NCI-H510A treated with DMSO at 0.1 percent for 48 hours (cell line): ENCODE measurements around the gene EFL1.
"Not testable (repeated sequence)": the region's sequence is repeated elsewhere in the genome, so short reads cannot be mapped to it uniquely, and the experiment has no call there.

ENCODE experiments used
- DNase-seq: peaks from one replicate; lab custom pipeline; 2025; lab: John Stamatoyannopoulos, UW

EFL1 gene

DNA sequence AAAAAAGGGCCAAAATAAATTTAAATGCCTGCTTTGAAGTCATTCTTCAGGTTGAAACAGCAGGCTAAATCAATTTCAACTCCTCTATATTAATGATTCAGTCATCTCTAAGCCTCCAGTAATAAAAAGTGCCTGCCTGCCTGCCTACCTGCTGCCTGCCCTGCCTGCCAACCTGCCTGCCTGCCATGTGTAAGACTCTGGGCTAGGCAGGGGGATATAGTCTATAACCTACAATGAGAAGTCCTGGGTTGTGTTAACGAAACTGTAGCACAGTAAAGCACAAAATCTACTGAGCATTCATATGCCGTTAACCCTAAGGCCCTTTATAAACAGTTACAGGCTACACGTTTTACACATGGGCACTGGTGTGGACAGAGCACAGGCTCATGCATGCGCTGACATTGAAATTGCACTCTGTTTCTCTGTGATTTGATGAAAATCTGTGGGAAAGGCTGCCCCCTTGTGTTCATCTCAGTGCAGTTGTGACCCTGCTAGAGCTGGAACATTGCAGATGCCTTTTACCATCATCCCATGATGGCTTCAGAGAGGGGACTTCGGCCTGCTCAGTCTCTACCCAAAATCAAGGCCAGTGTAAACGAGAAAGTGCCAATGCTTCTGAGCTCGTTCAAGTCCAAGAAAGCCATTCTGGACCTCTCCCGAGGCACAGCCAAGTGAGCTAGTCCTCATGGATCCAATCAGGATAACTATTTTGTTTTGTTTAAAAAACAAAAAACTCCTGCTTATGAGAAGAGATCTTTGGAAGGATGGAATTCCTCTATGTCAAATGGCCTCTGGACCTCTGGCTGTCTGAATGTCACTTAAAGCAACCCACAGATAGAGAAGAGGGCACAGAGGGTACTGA, 64.6 kb downstream of the EFL1 start:
- peak; percentile 66 for DNase-seq

DNA sequence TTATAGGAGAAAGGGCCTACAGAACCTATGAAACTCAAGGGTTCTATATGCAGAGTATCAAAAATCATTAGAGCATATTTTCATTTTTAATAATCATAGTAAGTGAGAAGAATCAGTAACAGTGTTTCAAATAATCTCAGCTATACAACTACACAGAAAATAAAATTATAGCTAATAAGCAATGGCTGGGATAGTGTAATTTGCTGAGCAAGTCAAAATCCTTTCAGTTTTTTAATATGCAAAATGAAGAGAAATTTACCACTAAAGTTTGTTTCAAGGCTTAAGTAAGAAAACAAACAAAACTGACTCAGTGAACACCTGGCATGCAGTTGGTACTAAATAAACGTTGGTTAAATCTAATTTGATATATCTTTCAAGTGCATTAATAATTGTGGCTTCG, 66.2 kb downstream of the EFL1 start:
- no peak for DNase-seq

DNA sequence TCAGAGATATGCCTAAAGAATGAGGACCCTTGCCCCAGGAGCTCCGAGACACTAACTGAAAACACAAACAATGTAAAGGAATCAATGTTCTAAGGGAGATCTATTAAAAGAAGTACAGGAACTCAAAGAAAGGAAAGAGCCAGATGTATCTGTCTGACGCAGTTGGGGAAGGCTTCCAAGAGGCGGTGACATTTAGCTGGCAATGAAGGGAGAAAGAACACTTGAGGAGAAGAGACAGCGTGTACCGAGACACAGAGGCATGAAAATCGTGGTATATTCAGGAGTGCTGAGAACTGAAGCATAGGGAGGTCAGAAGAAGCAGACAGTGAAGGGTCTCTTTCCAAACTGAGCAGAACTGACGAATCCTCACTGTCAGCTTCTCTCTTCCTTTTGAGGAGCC, 66.7 kb downstream of the EFL1 start:
- not testable (repeated sequence) for DNase-seq

DNA sequence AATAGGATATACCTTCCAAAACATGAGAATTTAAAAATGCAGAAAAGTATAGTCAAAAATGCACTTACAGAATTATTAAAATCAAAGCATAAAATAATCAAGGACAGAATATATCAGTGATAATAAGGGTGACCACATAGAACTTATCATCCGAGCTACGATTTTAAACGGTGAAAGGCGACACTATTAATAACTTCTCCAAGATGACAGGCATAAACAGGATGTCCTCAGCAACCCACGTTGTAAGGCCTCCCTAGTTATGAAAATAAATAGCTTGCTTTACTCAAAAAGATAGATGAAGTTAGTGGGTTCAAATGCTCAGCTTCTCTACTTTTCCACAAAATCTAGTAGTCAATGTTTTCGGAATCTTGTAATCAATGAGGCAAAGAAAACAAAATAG, 68.0 kb downstream of the EFL1 start:
- not testable (repeated sequence) for DNase-seq

DNA sequence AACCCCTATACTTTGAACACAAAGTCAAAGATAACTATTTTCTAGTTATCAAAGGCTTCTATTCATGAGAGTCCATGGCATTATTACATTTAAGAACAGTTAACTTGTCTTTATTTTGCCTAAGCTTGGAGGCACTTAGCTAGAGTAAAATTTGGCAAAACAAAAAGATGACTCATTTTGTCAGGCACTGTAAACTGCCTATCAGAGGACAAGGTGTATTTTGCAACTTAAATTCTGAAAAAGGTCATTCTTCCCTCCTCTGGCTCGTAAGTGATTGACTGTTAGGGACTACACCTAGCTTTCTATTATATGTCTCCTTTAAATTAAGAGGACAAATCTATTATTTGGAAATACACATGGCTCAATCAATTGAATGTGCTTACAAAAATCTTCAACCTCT, 69.1 kb downstream of the EFL1 start:
- not testable (repeated sequence) for DNase-seq

DNA sequence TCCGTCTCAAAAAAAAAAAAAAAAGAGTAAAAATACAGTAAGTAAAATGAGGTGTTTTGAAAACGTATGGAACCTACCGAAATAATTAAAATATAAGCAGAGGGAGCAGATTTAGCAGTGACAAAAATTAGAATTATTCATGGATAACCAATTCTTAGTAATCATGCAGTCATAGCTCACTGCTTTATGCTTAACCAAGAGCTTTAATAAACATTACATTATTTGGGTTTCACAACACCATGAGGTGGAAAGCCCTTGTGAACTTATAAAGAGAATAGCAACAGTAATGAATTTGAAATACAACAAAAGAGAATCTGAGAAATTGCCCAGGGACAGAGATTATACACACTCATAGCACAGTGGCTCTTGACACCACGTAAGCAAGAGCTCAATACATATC, 70.1 kb downstream of the EFL1 start:
- DNase-seq: not testable (repeated sequence)

DNA sequence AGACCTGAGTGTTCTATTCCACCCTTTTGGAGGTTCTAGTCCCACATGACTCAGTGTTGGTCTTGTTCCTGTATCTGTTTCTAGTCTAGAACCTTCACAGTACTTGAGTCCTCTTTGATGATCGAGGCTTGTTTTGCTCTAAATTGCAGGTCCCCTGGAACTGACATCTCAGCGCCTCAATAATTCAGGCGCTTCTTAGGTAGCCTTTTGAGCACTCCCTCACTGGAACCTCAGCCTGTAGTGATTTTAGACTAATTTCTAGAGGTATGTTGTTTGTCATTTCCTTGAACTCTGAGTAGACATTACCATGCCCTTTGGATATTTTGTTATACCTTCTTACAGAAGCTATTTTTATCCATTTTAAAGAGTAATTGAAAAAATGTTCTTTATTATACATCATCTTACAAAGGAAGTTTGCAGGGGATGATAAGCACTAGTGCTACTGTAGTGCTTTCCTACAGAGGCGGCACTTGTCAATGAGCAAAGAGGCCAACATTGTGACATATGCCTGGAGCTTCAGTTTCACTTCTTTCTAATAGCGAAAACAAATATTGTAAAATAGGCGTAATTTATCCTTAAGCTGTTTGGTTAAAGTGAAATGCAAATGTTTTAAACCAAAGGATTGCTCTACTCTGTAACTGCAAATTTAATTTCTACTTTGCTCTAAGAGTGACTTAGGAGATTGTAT, 75.7 kb downstream of the EFL1 start:
- DNase-seq: no peak

DNA sequence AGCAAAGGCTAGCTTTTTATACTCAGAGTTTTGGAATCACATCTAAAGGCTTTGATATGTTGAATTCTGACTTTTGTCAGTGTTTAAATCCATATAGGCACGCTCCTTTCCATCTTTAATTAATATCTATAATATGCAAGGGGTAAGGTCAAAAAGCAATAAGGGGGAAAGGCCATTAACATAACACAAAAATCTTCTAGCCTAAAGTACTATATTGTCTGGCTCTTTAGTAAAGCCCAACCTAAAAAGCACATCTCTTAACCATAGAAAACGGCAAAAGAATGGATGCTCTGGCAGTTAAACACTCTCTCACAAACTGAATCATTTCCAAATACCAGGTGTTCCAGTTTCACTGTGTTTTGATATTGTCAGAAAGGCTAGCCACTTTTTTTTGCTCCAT, 76.4 kb downstream of the EFL1 start:
- no peak for DNase-seq

DNA sequence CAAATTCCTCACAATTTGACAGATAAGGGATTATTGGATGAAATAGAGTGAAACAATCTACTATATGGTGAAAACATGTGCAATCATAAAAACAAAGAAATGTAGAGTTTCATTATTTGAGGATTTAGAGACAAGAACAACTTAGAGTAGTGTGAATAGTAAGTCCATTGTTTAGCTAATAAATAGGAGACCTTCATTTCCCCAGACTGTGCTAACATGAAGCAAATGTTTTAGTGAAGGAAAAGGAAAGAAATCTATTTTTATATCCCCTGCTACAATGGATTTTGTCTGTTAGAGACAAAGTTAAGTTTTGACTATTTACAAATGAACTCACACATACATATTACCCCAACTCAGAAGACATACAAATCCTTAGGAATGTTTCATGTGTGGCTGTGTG, 77.8 kb downstream of the EFL1 start:
- no peak for DNase-seq

DNA sequence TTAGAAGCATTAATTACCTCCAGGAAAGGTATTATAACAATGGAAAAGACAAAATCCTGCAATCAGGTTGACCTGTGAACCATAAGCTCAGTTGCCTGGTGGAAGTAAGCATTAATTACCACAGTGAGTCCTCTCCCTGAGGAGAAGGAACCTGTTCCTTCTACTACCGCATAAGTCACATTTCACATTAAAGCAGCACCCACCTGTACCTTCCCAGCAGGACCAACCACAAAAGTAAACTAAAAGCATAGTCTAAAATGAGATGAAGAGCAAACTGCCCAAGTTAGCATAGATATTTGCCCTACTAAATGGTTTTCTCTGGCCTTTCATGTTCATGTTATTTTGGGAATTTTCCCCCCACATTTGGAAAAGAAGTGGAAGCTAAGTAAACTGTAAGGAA, 78.2 kb downstream of the EFL1 start:
- no peak for DNase-seq

DNA sequence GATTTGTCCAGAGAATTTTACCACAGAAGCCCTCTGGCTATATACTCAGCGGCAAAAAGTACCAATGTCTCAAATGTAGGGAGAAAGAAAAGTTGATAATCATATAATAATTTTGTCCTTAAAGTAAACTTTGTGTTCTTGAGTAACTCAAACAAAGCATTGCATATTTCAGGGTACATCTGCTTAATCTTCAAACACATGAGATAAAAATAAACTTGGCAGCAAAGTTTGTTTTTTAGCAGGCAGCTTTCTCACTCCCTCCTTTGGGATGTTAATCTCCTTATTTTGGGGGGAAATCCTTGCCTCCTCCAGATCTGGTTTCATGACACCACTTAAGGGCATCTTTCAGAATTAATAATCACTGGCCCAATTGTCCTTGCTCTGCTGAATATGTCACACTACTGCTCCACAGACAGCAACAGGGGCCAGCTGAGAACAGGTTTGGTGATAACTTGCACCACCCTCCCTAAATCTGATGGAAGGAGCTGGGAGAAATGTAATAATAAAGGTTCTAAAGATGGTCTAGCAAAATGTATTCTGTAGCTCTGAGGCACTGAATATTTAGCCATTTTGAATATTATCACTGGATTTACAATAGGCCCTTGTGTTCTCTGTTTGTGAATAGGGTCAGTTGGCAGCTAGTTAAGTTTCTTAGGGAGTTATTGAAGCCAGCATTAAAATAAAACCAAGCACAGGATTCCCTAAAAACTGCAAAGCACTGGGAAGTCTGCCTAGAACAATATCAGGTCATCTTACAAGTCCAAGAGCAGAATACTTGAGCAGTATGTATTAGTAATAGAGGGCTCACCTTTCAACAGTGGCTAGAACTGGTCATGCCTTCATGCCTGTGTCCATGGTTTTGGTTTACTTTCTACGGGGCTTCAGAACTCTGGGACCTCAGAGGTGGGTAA, 79.2 kb downstream of the EFL1 start:
- DNase-seq: no peak

DNA sequence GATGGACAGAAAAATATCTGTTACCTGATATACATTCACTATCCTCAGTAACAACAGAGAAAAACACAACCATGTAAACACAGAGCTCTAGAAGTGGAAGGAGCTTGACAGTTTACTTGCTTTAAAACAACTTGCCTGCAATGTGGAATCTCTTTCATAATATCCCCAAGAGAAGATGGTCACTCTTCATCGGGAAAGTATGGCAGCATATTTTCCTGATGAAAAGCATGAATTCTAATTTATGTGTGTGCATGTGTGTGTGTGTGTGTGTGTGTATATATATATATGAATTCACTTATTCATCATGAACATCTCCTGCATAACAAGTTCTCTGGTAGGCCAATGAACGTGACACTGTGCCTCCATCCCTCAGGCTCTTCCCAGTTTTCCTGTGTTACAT, 81.2 kb downstream of the EFL1 start:
- no peak for DNase-seq

DNA sequence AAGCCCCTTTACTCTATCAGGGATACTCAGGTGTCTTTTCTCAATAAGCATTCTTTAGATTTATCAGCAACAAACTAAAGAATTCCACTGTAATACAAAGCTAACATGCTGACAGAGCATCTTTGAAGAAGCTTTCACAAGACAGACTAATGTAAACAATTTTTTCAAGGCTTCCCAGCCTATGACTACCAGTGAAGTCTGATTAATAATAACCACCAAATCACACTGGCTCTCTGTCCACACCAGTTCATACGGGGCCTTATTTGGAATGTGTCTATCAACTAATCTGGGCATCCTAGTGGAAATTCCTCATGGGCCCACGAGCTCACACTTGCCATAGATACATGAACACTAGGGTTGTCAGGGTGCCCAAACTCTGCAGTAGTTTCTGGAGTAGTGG, 84.5 kb downstream of the EFL1 start:
- DNase-seq: no peak

DNA sequence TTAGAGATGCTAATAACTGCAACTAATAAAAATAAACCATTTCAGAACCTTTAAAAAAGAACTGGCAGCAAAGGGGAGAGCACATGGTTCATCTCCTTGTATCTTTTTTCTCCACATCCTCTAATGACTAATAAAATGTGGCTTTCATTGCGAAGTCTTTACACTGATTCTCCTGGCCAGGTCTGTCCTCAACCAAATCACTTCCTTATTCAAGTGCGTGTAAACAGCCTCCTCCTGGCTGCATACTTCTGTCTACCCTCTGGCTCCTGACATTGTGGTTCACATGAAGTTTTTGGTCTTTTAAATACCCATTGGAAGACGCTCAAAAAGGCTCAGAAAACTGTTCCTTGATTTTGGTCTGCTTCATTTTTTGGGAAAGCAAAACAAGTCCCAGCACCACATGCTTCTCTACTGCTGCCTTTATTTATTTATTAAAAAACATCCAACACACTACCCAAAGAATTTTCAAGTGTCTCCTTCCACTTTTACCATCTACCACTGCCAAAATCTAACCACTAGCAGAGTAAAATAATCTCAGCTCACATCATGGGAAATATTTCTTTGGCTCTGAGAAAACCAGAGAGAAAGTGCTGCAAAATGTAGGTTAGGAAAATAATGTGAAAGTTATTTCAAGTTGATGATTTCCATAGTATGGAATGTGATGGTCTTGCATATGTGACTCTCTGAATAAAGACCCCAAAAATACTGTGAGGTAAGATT, 85.1 kb downstream of the EFL1 start:
- DNase-seq: no peak

DNA sequence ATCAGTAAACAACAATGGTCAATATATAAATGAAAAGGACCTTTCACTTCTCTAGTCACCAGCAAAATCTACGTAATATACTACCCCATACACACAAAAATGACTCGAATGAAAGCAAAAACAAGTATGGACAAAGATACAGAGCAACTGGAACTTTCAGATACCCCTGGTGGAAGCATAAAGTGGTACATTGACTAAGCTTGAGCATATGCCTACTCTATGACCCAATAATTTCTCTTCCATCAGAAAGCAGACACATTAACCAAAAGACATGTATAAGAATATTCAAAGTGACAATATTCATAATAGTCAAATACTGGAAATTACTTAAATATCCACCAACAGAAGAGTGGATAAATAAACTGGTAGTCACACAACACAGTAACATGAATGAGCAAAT, 86.0 kb downstream of the EFL1 start:
- no peak for DNase-seq

DNA sequence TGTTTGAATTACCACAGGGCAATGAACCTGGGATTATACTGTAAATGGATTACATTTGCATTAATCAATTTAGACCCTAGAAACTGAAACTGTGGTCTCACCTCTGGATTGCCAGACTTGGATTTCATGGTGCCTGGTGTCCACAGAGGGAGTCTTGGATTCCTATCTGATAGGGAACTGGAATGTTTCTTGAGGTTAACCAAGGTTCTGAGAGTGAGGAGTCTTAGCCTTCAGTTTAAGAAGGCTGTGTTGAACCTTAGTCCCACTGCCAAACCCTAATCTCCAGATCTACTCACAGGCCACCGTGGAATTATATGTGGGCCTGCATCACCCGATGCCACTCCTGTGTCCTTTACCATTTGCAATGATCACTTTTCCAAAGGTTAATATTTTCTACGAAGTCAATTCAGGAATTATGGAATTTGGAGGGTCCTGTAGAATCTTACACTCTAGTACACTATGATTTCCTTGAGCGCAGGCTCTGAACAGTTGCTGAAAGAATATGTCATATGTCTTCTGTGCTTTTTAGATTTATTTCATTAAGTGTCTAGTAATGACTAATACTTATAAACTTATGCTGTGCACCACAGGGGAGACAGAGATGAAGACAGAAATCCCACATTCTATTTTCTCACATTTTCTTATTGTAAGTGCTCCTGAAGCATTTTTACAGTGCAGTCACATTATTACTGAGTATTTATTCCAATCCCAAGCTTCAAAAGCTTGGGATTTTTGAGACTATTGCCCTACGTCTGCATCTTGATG, 87.9 kb downstream of the EFL1 start:
- no peak for DNase-seq

DNA sequence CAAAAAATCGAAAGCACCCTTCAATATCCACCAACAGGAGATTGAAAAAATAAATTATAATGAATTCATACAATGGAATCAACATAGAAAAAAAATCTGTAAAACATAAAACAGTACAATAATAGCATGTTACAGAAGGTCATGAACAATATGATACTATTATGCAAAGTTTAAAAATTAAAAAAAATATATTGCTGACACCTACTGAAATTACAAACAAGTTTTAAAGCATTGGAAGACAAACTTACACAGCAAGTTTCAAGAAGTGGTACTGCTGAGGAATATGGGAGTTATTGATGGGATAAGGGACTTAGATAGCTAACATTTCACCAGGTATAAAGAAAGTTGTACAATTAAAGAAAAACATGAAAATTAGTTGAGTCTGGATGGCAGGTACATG, 89.4 kb downstream of the EFL1 start:
- DNase-seq: no peak

DNA sequence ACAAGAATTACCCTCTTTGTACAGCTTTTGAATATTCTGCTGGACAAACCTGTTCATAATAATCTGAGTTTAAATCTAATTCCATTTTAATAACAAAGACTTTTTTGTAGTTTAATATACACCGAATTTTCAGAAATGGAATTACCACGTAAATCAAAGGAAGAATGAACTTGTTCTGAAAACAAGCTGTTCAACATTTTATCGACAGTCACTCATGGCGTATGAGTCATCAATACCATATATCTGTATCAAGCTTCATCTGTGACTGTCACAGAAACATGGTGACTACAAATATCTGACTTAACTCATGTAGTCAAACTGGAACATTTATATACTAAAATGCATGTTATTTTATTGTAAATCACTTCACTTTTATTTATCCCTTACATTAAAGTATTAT, 90.0 kb downstream of the EFL1 start:
- DNase-seq: no peak

DNA sequence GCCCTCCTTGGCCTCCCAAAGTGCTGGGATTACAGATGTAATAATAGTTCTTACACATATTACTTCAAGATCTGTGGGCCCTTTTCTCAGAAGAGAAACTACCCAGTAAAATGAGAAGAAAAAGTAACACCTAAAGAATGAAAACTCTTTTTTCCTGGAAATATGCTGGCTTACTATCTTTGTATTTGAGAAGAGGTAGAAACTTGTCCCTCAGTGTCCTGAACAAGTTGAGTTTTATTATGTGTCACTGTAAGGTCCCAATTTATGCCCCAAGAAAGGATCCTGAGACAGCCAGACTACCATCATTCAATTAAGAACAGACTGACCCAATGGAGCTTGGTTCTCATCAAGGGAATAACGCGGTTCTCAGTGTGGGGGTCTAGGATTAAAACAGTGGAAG, 93.8 kb downstream of the EFL1 start:
- DNase-seq: no peak

DNA sequence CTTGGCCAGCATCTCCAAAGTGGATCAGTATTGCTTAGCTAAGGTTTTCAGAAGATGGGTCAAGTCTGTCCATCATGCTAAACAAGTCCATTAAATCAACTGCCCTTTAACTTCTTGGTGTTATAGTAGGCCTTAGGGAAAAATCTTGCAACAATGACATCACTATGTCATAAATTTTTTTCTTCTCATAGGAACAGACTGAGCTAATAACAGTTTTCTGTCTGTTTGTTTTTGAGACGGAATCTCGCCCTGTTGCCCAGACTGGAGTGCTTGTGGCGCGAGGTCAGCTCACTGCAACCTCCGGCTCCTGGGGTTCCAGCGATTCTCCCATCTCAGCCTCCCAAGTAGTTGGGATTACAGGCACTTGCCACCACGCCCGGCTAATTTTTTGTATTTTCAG, 94.2 kb downstream of the EFL1 start:
- DNase-seq: no peak

DNA sequence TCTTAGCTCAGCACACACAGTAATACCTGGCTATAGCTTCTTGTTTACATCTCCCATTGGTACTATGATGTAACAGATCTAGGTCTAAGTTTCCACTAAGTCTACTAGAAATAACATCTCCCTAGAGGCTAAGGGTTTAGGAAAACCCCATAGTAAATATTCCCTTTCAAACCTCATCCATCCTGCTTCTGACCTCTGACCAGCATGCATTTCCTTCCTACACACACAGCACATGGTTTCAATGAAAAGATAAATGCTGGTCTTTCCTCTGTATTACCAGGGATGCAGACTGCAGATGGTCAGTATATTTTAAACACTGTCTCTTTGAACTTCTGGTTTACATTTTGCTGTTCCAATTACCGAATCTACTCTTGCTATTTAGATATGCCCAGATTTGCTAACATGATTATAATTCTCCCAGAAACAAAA, 96.6 kb downstream of the EFL1 start:
- DNase-seq: no peak
